HG03571 (cell line): ENCODE measurements around the gene AMN.
A peak's percentile ranks its signal among the peaks of the same experiment; 100 is the strongest.

Source experiments
- ATAC-seq: cut with Tn5 transposase; IDR thresholded peaks from one replicate; pipeline ENCODE4 v1.9.1; 2021; ENCODE audit not compliant: unreplicated experiment

Gene AMN

DNA sequence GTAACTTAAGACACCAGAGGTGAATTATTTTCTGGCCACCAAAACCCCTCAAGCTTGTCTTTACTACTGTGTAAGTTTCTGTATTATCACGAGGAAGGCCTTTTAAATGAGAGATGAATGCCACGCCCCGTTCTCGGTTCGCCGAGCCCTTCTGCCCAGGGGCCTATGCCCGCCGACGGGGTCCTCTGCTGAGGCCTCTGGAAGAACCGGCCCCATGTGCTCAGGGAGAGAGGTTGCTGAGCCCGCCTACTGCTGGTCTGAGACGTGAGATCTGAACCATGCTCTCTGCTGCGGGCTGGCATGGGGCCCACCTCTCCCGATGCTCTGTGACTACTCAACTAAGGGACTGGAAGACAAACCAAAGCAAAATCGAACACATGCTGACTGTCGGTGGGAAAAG is 21.0 kb downstream of the AMN start:
- no peak for ATAC-seq

DNA sequence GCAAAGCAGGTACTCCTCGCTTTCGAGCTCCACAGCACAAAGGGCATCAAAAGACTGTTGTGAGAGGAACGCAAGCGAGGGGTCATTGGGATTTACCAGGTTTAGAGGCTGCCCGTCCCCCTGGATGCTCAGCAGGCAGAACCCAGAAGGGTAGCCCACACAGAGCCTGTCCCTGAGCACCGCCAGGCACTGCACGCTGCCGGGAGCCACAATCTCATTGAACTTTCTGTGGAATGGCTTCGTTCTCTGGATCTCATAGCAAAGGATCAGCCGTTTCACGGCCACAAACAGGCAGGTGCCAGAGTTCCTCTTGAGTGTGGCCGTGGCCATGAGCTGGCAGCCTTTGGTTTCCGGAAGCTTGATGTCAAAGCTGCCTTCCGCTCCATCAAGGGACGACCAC is 21.5 kb downstream of the AMN start:
- ATAC-seq = no peak

DNA sequence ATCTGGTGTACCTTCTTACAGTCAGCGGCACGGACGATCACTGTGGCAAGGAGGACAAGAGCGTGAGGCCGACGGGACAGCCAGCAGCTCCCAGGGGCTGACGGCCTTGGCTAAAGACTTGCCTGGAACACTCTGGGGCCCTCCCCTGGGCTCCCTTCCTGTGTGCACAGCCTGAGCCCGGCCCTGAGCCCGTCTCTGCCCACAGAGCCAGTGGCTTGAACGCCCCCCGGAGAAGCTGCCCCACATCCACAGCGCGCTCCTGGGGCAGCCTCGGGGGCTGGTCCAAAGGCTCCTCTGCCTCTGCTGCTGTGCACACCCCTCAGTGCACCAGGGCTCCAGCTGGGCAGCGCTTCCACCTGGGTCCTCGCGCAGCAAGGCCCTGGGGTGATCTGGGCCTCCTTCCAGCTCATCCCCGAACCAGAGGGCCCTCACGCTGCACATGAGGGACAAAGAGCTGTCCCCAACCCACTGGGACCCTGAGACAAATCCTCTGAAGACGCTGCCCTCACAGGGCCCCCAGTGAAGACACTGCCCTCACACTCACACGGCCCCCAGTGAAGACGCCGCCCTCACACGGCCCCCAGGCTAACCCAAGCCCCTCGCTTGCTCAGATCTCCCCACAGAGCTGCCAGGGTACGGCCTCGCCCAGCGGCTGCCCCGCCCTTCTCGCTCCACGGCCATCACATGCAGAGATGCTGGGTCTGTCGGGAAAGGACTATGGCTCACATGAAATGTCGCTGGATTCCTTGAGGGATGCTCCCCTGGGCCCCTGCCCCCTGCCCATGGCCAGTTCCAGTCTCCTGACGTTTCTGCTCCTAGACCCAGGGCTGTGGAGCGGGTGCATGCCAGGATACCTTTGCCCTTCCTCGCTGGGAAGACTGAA is 22.2 kb downstream of the AMN start:
- ATAC-seq = no peak

DNA sequence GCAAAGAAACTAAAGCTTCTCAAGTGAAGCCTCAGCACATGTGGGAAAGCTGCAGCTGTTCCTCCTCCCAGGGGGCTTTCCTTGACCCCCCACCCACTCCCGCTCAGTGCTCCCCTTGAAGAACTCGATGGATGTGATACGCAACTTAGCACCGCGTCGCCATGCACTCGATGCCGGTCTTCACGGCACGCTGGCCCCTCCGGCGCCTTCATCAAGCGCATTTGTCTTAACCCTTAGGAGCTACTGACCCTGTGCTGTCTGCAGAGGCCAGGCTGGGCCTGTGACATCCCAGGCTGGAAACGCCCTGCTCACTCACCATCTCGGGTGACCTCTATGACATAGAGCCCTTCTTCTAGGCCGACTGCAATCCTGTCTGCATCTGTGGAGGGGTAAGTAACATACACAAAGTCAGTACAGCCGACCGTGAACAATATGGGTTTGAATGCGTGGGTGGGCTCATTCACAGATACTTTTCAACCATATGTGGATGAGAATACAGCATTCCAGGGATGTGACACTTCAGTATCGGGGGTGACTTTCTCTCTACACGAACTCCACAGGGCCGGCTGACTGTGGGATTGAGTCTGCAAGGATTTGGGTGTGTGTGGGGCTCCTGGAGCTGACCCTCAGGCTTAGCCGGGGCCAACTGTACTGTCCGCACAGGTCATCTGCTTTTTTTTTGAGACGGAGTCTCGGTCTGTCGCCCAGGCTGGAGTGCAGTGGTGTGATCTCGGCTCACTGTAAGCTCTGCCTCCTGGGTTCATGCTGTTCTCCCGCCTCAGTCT is 23.1 kb downstream of the AMN start:
- ATAC-seq = no peak

DNA sequence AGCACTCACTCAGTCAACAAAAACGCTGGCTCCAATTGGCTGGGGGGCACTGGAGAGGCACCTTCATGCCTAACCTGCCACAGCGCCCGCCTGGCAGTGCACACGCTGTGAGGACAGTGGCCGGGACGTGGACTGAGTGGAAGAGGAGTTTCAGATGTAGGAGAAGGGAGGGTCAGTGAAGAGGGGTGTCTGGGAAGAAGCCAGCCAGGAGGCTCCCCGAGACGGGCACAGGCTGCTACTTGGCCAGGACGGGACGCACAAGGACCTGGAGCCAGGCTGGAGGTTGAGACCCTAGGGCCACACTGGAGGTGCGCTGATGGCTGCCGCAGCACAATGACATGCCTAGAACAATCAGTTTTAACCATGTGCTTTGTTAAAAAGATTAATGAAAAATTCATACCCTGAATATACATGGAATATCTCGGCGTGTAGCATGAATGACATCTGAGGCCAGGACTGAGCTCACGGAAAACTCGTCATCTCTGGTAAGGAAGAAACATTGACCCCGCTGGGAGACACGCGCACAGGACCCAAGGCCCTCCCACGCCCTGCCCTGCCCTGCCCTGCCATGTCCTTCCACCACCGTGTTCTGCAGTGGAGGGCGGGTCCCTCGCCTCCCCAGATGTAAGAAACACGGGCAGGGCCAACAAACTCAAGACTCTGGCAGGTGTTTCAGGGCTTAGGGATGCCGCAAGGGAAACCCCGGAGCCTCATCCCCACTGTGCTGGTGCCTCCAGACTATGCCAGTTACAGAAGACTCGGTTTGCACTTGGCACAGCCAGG is 25.0 kb downstream of the AMN start:
- no peak for ATAC-seq

DNA sequence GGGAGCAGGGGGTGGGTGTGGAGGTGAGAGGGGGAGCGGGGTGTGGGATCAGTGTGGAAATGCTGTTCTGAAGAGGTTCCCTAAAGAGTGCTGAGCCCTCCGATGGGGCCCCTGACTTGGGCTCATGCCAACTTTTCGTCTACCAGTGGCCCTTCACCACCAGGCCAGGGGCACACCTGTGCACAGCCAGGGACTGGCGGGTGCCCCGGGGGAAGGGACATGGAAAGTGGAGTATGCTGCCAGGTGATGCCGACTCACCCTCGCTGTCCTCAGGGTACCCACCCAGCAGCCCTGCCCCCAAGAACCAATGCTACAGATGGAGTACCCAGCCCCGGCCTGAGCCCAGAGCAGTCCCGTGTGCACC is 26.2 kb downstream of the AMN start:
- ATAC-seq = no peak

DNA sequence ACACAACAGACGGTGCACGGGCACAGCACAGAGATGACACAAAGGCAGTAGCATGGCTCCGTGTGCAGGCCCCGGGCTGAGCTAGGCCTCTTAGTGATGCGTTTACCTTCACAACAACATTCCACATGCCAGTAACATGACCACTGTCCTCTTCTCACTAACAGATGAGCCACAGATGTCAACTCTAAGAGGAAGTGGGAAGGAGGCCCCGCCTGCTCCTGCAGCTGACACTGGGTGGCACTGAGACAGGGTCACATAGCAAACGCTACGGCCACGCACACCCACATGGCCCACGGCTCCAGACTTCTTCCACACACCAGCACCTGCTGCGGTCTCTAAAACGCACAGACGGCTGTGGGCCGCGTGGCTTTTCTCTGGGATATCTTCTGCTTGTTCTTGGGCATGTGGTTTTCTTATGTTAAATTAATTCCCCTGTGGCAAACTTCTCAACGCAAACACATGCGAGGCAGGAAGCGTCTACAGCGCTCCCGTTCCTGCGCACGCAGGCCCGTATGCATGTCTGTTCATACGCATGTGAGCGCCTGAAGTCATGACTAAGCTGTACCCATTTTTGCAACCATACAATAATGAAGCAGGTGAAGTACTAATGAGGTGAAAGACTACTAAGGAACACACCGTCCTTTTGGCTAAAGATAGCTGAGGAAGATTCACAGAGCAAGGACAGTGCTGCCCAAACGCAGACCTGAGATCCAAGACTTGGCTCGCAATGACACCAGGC is 26.8 kb downstream of the AMN start:
- ATAC-seq = peak; percentile 46

DNA sequence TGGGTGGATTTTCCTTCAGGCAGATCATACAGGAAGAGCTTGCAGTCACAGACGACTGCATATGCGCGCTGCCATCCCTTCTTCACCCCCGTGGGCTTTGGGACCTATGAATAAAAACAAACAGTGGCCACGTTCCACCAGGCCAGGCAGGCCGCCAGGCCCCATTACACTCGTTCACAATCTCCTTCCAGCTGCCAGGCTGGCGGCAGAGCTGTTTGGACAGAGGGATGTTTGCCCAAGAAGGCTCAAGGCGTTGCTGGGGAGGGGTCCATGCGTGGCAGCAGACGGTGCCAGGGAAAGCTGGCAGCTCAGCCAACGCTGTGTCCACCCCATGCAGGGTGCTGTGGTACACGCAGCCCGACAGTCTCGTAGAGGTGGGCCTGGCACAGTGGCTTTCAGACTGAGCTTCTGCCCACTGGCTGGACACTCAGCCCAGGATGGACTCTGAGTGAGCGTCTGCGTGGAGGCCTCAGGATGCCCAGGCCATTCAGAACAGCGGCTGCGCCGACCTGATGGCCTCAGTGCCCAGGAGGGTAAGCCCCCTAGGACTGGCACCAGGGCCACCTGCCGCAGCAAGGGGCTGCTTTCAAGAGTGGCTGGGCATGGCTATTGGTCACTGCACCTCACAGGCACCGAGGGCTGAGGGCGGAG is 27.5 kb downstream of the AMN start:
- no peak for ATAC-seq

DNA sequence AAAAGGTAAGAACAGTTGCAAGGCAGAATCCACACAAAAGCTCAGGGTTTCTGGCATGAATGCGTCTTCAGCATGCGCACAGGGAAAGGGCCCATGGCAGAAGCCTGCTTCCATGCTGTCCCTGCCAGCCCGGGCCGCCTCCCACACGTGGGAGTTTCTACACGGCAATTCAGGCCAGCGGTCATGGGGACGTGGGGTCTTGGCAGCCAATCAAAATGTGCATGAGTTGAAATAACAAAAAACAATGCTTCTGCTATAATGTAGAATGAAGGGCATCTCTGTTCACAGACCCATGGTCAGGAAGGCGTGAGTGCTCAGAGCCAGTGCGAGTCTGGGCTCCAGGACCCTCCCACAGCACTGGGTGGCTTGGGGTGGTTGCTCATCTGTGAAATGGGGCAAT is 28.6 kb downstream of the AMN start:
- no peak for ATAC-seq

DNA sequence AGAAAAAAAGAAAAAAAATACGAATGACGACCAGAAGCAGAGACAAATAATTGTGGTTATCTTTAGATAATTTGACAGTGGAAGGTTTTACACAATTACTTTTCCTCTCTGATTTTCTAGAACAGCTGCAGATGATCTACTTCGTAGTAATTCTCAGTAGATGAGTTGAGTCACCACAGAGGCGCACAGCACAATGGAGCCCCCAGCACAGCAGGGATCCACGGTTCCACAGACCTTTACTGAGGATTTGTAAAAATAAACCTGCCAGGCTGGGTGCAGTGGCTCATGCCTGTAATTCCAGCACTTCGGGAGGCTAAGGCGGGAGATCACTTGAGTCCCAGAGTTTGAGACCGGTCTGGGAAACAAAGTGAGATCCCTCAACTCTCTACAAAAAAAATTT is 29.3 kb downstream of the AMN start:
- ATAC-seq = no peak

DNA sequence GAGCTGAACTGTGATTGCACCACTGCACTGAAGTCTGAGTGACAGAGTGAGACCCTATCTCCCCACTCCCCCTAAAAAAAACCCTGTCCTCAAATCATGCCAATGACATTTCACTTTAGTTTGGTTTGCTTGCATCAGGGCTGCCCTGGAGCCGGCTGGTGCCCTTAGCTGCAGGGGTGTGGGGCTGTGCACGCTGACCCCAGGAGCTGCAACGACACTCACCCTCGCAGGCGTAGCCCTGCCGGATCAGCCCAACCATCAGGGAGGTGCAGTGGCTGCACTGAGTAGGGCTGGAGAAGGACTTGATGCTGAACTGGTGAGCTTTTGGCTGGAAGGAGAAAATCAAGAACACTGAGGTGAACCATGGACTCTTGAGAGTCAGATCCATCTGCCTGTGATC is 29.8 kb downstream of the AMN start:
- no peak for ATAC-seq

DNA sequence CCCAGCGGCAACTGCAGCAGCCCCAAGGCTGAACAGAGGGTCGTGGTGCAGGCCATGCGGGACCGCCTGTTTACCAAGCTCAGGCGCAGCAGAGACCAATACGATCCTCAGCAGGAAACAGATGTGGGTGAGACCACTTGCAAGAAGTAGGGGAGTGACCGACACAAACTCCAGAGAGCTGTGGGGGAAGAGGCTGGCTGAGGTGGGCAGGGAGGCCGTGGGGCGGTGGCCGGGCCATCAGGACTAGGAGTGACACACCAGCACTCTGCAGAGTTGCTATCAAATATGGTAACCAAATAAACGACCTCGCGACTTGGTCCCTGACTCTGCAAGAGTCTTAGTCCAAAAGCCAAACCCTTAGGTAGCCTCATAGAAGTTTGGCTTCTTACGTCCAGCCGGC is 30.6 kb downstream of the AMN start:
- no peak for ATAC-seq

DNA sequence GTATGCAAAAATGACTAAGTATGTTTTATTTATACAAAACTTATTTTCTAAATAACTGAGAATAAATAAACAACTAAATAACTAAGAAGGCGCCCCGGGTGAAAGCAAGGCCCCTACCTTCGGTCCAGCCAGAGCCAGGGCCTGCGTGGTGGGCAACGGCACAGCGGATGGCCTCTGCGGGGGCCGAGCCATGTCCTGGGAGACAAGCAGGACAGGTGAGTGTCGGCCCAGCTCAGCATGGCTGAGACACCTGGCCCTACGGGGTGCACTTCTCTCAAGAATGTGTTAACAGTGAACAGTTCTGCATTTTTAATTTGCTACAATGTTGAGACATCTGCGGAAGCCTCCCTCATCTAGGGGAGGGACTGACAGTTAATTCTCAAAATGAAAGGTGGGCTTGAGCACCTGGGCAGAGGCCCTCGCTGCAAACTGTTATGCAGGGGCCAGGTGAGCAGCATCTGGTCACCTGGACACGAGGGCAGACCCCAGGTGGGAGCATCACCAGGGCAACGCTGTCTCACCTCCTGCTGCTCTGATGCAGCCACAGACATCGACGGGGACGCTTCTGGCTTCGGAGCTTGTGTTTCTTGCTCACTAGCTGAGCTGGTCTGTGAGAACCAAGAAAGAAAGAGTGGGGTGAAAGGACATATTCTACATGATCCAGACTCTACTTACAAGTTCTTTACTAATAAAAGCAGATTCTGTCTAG is 31.8 kb downstream of the AMN start:
- no peak for ATAC-seq

DNA sequence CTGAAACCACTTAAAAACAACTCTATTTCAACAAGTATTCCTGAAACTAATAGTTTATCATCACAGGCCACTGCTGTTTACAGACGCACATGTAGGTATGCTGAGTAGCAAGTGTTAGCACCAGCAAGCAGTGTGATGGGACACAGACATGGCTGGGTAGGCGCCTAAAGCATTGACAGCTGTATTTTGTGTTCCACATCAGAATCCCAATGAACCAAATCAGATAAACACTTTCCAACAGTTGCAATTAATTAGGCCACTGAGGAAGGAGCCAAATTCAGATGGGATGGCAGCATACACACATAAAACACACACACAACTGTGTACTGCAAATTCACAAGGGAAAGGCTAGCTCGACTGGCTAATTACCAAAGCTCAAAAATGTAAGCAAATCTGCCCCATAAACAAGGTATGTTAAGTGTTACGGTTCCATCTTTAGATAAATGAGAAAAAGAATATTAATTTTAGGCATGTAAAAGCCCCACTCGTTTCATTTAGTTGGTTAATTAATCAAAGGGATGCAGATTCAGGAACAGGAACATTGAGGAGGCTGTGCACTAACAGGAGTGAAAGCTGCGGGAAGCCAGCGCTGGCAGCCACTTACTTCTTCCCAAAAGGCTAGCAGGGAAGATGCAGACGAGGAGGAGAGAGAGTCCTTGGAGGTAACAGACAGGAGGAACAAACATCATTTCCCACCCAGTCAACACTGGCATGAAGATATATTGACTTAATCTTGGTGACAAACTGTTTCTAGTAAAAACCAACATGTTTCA is 33.4 kb downstream of the AMN start:
- ATAC-seq = no peak

DNA sequence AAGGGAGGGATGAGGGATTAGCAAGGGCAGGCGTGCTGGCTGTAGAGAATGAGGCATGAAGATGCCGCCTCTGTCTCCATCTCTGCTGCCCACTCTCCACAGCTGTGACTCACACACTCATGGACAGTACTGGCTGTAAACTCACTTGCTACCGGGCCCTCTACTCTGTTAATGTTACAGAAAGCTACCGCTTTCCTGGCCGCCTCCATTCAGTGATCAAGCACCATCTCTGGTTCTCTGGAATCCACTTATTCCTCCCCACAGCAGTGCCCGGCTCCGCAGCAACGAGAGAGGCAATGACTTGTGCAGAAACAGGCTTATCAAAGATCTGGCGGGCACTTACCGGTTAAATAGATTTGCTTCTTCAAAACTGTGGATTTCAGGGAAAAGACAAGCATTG is 34.8 kb downstream of the AMN start:
- no peak for ATAC-seq

DNA sequence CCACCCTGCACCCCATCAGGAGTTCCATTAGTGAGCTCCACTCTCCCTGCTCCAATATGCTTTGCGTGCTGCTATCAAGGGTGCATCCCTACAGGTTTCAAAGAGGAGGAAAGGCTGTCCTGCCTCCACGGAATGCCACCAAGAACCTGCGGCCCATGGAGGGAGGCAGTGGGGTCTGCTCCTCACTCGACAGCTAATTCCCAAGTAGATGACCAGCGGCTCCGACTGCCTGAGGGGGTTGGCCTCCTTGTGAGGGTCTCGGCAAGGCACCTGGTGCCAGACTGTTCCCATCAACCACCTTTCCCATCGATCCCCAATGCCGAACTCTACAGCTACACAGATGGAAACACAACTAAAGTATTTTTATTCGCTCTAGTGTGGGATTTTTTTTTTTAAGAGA is 36.0 kb downstream of the AMN start:
- ATAC-seq = no peak

DNA sequence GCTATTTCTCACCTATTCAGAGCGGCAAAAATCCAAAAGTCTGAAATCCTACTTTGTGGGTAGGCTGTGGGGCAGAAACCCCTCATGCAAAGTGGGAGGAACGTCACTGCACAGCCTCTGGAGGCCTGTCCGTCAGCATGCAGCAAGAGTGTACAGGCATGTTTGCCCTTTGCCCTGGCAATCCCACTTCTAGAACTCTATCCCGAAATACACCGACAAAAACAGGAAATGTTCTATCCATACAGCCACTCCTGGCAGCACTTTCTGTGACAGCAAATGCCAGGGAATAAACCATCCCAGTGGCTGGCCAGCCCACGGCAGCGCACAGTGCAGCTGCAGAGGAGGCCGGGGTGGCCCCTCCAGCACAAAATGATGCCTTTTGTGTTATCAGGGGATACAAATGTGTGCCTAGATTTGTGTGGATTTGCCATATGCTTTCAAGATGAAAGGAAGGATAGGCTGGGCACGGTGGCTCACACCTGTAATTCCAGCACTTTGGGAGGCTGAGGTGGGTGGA is 39.7 kb downstream of the AMN start:
- no peak for ATAC-seq

DNA sequence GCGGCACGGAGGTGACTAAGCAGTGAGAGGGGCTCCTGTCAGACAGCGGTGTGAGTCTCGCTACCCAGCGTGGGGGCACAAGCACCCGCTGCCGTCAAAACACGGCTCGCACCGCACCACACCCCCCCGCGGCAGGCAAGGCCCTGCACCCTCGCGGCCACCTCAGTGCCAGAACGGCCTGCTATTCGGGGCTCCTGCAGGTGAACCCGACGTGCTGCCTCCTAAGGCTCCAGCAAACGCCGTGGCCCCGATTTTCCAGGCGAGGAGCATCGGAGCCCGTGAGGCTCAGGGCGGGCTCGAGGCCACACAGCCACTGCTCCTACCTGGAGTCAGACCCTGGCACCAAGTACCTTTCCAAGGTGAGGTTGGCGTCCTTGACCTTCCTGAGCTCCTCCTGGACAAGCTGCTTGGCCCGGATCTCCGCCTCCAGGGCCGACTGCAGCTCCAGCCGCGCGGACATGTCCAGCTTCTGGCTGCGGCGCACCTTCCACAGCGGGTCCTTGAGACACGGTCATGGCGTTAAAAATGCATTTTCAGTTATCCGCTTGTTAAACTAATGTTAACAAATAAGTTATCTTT is 41.8 kb downstream of the AMN start:
- ATAC-seq = no peak

DNA sequence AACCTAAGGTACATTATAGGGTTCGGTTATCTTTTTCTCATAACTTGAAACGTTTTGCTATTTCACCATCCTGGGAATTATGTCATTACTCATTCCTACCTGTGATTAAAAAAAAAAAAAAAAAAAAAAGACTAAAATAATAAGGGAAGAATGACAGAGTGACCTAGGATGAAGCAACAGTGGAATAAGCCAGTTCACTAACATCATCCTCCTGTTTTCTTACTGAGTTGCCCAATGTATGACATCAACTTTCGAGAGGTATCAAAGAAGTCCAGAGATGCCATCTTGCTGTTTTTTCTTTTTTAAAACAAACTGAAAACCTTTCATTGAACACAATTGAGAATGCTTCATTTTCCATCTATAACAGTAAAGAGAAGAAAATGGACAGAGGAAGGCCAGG is 42.8 kb downstream of the AMN start:
- no peak for ATAC-seq
